Stimulated activated CD4-positive, alpha-beta T cell treated with anti-CD3 and anti-CD28 coated beads, Interleukin-15, amount 100 ng/mL, for 48 hours (primary cell): ENCODE data around the gene RNF14.

Source experiments
- DNase-seq, 2 donors: peaks; one replicate each; pipeline ENCODE4 v3.0.0-alpha.2; 2020; ENCODE audit warnings: low read depth in 2 of 2

Gene RNF14

DNA sequence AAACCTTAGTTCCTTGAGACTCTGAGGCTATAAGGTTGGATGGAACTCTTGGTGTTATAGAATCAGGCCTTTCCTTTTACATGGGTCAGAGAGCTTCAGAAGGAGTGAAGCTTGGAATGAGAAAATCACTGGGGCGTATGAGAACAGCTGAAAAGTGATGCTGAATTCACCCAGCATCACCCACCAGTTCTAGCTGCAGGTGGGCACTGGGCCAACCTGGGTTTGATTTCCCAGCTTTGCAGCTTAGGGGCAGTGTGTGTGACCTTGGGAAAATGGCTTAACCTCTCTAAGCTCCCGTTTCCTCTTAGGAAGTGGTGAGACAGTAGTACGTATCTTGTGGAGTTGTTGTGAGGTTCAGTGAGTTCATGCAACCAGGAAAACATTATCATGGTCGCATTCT lies 21.6 kb upstream of the RNF14 start:
- DNase-seq, result no peak

DNA sequence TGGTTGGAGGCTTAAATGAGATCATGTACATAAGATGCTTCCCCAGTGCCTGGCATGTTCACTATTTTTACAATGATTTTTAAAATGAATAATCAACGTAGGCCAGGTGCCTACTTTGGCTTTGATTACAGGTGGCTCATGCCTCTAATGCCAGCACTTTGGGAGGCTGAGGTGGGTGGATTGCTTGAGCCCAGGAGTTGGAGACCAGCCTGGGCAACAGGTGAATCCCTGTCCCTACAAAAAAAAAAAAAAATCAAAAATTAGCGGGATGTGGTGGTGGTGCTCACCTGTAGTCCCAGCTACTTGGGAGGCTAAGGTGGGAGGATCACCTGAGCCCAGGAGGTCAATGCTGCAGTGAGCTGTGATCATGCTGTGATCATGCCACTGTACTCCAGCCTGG lies 20.1 kb upstream of the RNF14 start:
- no peak for DNase-seq

DNA sequence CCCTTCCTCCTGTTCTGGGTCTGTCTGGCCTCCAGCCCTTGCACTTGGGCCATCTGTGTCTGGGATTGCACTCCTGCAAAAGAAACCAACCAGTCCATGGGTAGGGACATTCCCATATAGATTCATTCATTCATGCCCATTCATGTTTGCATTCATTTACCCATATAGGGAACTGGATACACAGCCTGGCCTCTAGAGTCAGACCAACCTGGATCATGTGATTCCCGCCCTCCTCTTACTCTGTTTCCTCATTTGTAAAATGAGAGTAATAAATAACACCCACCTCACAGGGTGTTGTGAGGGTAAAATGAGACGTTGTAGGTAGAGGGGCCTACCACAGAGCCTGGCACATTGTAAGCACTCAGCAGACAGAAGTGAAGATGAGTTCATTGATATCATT lies 19.4 kb upstream of the RNF14 start:
- no peak for DNase-seq

DNA sequence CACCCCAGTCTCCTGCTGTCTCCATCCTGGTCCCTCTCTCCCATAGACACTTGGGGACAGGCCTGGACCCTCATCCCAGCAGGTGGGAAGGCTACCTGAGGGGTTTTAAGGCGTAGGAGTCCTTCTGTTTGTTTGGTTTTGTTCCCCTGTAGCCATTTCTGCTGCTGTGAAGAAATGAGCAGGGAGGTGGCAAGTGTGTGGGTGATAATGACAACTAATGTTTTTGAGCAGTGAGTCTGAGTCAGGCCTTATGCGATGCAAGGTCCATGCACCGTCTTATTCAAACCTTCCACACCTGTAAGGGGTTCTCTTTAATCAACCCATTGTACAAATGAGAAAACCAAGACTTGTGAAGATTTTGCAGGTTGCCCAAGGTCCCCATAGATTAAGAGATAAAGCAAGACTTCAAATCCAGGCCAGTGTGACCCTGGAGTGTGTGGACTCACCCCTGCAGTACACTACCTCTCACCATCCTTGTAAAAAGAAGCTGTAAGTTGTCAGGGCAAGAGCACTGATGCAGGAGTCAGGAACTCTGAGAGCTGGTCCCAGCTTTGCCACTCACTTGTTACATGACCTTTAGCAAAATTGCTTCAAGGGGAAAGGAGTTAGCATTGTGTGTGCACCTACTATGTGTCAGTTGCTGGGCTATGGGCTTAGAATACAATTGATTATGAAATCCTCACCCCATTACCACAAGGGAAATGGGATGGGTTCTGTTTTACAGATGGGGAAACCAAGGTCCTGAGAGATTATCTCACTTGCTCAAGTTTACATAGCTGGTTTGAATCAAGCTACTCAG lies 18.5 kb upstream of the RNF14 start:
- no peak for DNase-seq

DNA sequence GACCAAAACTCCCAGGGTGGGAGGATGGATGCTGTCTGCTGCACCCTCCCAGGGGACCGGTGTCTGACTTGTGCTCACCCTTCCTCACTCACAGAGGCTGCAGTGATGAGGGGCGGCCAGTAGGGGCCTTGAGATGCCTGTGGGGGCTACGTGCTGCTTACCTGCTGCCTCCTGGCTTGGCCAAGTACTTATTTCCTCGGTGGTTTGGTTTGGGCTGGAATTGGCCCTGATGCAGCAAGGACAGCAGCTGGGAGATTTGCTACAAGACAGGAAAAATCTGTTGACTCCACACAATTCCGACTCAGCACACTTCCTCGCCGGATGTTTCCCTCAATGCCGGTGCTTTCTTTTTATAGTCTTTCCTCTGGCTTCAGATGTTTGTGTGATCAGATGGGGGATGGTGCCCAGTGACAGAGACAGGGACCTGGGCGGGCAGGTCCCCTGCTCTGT lies 17.5 kb upstream of the RNF14 start:
- peak in 1 of 2 donors; percentile 39 for DNase-seq

DNA sequence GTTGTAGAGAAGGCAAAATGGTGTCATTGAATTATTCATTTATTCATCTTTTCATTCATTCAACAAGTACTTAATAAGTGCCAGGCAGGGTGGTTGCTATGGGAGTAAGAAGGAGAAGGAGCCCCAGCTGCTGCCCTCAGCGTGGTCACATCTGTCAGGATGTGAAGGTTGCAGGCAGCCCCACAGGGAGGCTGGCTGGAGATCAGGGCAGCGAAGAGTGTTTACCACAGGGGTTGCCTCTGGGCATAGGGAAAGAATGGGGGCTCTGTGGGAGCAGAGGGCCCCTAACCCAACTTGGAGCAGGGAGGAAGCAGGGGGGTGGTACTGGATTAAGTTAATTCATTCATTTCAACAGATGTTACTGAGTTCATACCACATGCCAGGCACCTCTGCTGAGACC lies 16.9 kb upstream of the RNF14 start:
- DNase-seq, result no peak

DNA sequence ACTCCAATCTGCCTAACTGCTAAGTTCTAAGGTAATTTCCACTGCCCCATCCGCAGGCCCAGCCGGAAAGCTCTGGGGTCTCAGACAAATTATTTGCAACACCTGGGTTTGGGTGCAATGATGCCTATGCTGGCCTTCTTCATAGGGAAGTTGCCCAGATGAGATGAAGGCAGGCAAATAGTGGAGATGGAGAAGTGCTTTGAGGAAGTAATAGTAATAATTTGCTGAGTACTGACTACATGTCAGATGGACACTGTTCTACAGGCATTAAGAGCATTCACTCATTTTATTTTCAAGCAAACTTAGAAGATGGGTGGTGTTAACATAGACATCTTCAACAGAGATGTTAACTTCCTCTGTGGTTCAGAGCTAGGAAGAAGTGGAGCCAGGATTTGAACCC lies 14.7 kb upstream of the RNF14 start:
- DNase-seq, result no peak

DNA sequence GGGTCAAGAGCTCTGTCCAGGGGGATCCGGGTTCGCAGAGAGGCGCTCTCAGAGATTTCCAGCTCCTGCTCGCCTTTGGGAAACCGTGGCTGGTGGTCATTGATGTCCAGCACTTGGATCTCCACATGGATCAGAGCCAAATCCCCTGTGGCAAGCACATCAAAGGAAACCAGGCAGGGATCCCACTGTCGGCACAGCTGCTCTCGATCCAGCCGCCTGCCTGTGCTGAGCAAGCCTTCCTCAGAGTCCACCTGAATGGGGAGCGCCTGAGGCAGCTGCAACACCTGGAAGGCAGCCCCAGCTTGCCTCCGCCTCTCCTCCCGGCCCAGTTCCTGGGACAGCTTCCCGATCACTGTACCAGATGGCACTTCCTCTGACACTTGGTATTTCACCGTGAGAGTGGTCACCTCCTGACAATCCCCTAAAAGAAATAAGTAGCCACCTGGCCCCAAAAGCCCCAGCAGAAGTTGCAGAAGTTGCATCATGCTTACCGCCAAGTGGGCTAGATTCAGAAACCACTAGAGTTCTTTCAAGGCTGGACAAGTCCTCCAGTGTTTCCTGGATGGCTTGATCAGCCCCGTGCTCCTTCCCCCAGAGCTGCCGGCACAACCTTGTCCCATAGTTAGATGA lies 11.4 kb upstream of the RNF14 start:
- no peak for DNase-seq

DNA sequence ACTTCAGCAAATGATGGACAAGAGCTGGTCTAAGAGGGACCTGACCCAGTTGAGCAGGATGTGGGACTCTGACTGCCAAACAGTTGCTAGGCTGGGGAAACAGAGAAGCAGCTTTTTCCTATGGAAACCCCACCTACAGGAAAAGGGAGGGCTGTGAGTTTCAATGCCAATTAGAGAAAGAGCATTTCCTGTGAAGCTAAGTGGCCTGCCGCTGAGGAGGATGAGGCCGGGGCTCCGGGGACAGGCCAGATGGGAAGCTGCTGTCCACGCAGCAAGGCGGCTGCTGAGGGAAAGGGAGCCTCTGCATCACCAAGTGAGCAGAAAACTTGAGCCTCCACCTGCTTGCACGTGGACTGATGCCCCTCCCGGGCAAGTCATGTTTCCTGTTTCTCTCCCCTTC lies 10.8 kb upstream of the RNF14 start, which contains the start of gene PCDH12:
Gene PCDH12 (minus strand): TSS at position 90 of the 400 bp plus-strand sequence. CDS start 351 bp downstream, outside the sequence.
- no peak for DNase-seq

DNA sequence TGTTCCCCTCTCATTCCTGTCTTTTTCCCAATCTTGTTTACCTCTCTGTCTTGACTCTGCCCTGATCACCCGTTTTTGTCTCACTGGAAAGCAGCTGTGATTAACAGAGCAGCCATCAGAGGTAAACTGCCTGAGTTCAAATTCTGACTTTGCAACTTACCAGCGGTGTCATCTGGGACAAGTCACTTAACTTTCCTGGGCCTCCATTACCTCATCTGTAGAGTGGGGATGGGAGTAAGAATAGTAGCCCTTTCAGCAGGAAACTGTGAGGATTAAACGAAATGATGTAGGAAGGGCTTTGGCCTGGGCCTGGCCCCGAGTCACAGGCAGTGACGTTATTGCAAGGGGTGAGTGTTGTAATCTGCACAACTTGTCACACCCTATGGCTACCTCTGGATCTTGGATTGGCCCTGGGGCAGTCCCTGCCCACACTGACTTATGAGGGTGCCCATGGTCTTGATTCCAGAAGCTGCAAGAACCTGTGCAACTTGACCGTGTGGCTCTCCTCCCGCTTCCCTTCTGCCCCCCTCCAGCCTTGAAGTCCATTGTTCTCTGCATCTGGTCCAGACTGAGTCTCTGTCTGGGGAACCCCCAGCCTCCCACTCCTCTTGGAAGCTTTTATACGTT lies 10.2 kb upstream of the RNF14 start:
- no peak for DNase-seq

DNA sequence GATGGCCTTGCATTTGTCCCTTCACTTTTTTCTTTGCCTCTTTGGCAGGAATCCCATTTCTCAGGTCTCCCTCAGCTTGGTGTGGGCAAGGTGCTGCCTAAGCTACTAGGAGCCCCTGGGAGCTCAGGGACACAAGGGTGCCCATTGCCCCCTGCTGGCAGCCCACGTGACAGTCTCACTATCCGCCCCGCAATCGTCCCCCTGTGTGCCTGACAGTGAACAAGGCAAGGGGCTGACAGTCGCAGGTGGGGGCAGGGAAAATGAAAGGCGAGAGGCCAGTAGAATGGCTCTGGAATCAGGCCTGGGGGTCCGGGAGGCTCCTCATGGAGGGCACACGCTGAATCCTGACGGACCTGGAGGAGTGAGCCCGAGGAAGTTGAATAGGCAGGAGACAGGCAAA lies 8.9 kb upstream of the RNF14 start:
- DNase-seq, result no peak

DNA sequence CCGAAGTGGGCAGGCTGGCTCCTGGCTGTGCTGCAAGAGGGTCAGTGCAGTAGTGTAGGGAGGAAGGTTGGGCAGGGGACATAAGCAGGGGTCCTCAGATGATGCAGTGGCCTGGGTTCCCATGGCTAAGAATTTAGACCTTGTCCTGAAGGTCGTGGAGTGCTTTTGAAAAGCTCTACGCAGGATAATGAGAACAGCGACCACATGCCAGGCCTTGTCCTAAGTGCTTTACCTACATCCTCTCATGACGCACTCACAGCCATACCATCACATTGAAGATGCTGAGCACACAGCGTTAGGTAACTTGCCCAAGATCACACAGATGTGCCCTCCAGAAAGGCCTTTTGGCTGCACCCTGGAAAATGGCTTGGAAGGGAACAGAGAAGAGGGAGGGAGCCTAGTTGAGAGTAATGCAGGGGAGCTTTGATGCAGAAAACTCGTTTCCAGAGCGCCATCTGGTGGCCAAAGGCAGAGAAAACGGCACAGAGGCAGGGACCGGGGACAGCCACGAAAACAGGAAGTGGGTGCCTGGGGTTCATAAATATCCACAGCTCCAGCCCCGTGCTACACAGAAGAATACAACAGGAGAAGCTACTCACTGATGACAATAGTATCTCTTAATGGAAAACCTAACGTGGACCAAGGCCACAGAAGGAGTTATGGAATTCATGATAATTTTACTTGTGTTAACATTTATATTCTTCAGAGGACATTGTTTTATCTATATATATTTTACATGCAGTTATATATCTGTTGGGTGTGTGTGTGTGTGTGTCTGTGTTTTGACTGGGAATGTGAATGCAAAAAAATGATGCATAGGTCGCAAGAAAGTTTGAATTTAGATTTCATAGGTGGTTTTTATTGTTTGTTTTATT lies 8.2 kb upstream of the RNF14 start:
- peak; percentile 71 to 84 for DNase-seq

DNA sequence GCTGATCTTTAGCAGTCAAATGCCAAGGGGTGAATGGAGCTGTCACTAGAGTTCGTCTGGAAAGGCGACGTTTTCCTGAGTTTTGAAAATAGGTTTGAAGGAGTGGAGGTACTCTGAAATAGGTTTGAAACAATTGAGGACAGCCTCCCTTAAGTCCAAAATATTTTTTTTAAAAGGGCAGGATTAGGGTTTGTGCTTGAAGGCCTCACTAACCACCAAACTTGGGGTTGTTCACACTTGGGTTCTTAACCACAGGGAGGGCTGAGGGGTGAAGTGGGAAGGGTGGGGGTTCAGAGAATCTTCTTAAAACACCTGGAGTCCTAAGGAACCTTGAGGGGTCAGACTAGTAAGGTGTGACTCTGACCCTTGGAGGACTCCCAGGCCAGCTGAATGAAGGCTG lies 7.4 kb upstream of the RNF14 start:
- no peak for DNase-seq

DNA sequence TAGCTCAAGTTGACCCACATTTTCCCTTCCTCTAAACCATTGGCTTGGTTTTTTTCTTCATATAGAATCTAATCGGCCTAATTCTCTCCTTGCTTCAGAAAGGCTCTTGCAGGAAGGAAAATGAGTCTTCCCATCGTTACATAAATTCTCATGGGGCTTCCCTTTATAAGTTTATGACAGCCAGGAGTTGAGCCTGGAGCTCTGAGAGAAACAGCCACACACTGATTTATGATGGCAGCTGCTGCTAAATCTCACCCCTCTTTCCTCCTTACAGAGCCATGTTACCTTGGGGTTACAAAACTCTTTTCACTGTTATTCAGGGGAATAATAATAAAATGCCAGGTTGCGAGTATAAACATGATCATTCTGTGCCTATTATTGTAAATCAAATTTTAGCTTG lies 5.2 kb upstream of the RNF14 start:
- no peak for DNase-seq

DNA sequence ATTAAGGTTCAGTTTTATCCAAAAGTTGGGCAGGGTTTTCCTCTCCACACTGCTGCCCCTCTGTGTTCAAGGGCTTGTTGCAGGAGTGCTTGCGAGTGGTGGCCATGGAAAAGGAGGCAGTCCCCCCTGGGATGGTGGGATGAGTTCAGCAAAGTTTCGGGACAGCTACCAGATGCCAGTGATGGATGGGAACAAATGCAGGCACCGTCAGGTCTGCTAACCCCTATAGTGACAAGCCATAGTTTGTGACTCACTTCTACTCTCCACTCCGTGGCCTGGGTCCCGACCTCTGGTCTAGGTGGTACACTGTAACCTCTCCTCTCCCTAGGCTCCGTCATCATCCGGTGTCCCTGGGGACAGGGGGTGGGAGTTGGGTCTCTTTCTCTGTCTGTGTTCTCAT lies 3.8 kb upstream of the RNF14 start:
- DNase-seq, result no peak

DNA sequence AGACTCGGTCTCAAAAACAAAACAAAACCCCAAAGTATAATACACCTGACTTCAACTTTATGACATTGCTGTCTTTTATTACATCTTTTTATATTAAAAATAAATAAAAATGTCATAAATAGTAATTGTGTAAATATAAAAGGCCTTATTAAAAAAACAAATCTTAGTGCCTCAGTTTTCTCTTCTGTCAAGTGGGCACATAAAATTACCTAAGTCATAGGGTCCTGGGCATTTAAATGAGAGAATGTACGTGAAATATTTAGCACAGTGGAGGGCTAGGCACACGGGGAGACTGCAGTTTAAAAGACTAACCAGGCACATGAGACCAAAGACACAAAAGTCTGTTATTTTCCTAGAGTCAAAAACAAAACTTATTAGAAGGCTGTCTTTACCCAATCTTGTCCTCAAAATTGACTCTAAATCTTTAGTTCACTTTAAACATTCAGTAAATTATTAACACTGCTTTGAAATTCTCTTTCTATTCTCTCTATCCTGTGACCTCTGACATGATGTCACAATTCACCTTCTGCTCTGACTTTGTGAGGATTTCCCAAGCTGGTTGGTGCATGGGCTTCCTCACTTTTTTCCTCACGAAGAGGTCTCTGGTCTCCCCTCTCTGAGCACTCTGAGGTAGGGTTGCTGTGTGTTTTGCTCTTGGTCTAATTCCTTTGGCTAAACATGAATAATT lies 2.5 kb upstream of the RNF14 start:
- DNase-seq, result no peak

DNA sequence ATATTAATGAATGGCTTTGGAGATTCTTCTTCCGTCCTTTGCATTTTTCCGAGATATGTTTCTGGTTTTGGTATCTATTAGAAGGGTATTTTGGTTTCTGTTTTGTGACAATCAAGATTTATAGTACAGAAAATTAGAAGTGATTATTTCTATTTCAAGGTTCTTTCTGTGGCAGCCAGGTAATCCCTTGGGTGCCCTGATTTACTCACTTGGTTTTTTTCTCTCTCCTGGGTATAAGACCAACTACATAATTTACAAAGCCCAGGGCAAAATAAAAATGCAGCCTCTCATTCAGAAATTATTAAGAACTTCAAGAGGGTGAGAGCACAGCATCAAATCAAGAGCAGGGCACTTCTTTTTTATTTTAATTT lies 2.0 kb upstream of the RNF14 start:
- no peak for DNase-seq

DNA sequence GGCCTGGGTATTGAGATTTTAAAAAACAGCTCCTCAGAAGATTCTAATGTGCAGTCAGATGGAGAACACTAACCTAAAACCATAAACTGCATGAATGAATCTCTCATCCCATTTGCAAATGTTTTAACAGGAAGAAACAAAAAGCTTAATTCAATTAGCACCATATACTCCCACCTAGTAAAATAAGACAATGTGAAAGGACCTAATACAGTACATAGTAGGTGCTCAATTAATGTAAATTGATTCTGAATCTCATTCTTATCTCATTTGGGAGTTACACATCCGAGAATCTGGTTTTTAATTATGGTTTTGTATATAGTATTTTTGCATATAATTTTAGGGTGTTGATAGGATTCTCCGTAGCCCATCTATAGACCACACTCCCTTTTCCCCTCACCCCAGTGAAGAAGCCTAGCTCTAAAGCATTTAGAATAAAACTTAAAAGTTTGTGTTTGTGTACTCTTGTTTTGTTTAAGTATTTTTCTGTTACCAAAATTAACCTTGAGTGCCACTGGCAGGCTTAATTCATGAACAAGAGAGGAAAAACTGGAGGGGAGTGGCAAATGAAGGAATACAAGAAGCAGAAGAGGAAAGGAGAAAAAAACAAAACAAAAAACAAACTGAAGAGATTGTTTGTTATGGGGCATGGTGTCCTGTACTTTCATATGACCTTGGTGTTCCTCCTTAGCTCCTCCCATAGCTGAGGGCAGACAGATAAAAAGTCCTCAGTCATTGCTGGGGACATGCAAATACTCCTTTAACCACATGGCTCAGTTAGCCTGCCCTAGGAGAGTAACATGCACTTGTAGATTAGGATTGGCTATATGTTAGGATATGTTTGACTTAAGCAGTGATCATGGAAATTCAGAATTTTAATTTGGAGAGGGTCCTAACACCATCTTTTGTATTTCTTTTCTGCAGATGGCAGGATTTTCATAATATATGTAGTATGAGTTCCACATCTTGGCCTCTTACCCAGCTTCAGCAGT lies 1.2 kb downstream of the RNF14 start:
- no peak for DNase-seq

DNA sequence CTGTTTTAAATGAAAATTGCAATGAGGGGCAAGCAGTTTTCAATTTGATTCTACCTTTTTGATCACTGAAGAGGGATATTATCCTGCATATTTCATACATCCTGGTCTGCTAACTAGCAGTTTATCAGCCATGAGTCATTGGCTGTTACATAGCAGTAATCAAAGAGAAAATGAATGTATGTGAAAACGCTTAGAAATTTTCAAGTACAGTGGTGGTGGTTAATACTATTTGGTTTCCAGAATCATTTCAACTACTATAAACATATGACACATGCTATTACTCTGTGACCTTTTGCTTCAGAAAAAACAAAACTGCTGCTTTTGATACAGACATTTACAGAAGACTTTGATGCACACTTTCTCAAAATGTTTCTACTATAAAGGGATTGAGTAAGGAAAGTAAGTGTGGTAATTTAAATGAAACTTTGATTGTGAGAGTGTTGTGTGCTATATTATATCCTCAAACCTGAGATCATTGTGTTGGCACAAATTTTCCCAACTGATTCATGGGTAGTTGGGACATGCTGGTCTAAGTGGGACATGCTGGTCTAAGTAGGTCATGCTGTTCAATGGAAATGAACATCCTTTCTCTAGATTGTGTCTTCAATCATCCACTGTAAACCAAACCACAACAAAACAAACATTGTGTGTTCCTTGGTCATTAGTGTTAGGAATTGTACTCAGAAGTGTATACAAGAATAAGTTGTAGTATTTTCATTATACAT lies 5.1 kb downstream of the RNF14 start:
- DNase-seq, result no peak

DNA sequence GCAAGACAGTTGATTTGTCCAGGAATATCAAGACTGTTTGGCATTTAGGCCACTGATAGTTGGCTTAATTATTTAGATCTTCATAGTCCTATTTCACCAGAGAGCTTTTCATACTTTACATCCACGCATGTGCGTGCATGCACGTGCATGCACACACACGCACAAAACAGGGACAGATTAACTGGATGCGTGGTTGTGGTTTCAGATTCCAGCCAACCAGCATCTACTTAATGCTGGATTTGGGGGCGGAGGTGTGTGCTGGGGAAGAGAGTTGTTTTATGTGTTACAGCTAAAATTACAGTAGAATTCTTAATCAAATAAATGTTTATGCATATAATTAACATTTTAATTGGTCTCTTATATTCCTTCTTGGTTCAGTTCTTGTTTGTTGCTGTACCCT lies 7.3 kb downstream of the RNF14 start:
- no peak for DNase-seq
